Measurements from ENCODE around the gene GDF9.
A peak's percentile ranks its signal among the peaks of the same experiment; 100 is the strongest.

GDF9 gene

GRCh38 chr5:132834057-132834456 lies 32.2 kb downstream of the GDF9 start:
- FAIRE-seq = no peak

GRCh38 chr5:132832612-132833011 lies 33.7 kb downstream of the GDF9 start:
- FAIRE-seq = no peak

GRCh38 chr5:132831095-132831860 lies 35.0 kb downstream of the GDF9 start:
- no peak for FAIRE-seq

GRCh38 chr5:132830436-132831094 lies 35.7 kb downstream of the GDF9 start, which contains the start of gene SHROOM1:
SHROOM1 (minus strand) TSS chr5:132830647; CDS start chr5:132826140, 4,507 bp downstream.
- FAIRE-seq = no peak

- FAIRE-seq = no peak
These were observed 36.4 kb downstream of the GDF9 start for GRCh38 chr5:132829742-132830435.

GRCh38 chr5:132828846-132829494 lies 37.3 kb downstream of the GDF9 start:
- FAIRE-seq = no peak

GRCh38 chr5:132827943-132828673 lies 38.2 kb downstream of the GDF9 start:
- no peak for FAIRE-seq

GRCh38 chr5:132826424-132827082 lies 39.7 kb downstream of the GDF9 start:
- no peak for FAIRE-seq

GRCh38 chr5:132825834-132826391 lies 40.4 kb downstream of the GDF9 start:
- no peak for FAIRE-seq

- no peak for FAIRE-seq
These were observed 41.0 kb downstream of the GDF9 start for GRCh38 chr5:132825033-132825833.

GRCh38 chr5:132824426-132824825 lies 41.8 kb downstream of the GDF9 start:
- no peak for FAIRE-seq

GRCh38 chr5:132823481-132824050 lies 42.7 kb downstream of the GDF9 start:
- no peak for FAIRE-seq

GRCh38 chr5:132822650-132823480 lies 43.4 kb downstream of the GDF9 start:
- no peak for FAIRE-seq

GRCh38 chr5:132821791-132822190 lies 44.5 kb downstream of the GDF9 start:
- FAIRE-seq = peak; percentile 19

GRCh38 chr5:132821350-132821749 lies 44.9 kb downstream of the GDF9 start:
- FAIRE-seq = no peak

GRCh38 chr5:132820162-132820754 lies 46.0 kb downstream of the GDF9 start:
- FAIRE-seq = peak; percentile 94

- FAIRE-seq = no peak
These were observed 46.8 kb downstream of the GDF9 start for GRCh38 chr5:132819468-132819867.

- no peak for FAIRE-seq
These were observed 49.3 kb downstream of the GDF9 start for GRCh38 chr5:132817011-132817410.

GRCh38 chr5:132816554-132816953 lies 49.7 kb downstream of the GDF9 start:
- FAIRE-seq = no peak
